ENCODE results near the gene LTBP4.
"Not testable (repeated sequence)": the region's sequence is repeated elsewhere in the genome, so short reads cannot be mapped to it uniquely, and the experiment has no call there.

LTBP4 gene

GRCh38 chr19:40632311-40633036, 31.3 kb downstream of the LTBP4 start:
- no peak for DNase-seq

- DNase-seq, result no peak
These were observed 32.0 kb downstream of the LTBP4 start for GRCh38 chr19:40633207-40633606.

- no peak for DNase-seq
These were observed 37.2 kb downstream of the LTBP4 start for GRCh38 chr19:40638327-40638726.

- no peak for DNase-seq
These were observed 38.4 kb downstream of the LTBP4 start for GRCh38 chr19:40639638-40639982.

GRCh38 chr19:40640744-40641143, 39.6 kb downstream of the LTBP4 start:
- DNase-seq, result peak in 1 of 3 donors; percentile 16

- no peak for DNase-seq
These were observed 40.1 kb downstream of the LTBP4 start for GRCh38 chr19:40641281-40641680.

- DNase-seq, result no peak
These were observed 41.0 kb downstream of the LTBP4 start for GRCh38 chr19:40642051-40642706.

GRCh38 chr19:40642757-40643305, 41.7 kb downstream of the LTBP4 start:
- DNase-seq, result no peak

- DNase-seq, result peak; percentile 36 to 59 (median 37)
These were observed 45.6 kb downstream of the LTBP4 start for GRCh38 chr19:40646743-40647254.

GRCh38 chr19:40649903-40650675, 48.9 kb downstream of the LTBP4 start:
- not testable (repeated sequence) for DNase-seq

GRCh38 chr19:40650749-40651305, 49.7 kb downstream of the LTBP4 start:
- no peak for DNase-seq

GRCh38 chr19:40652303-40652702, 51.1 kb downstream of the LTBP4 start:
- not testable (repeated sequence) for DNase-seq

- not testable (repeated sequence) for DNase-seq
These were observed 54.5 kb downstream of the LTBP4 start for GRCh38 chr19:40655684-40656083.

- DNase-seq, result no peak
These were observed 56.9 kb downstream of the LTBP4 start for GRCh38 chr19:40658031-40658430.

GRCh38 chr19:40659116-40659515, 57.9 kb downstream of the LTBP4 start:
- DNase-seq, result no peak

- DNase-seq, result no peak
These were observed 58.4 kb downstream of the LTBP4 start for GRCh38 chr19:40659566-40659965.

- DNase-seq, result no peak
These were observed 60.4 kb downstream of the LTBP4 start for GRCh38 chr19:40661616-40662015.

- peak; percentile 88 to 94 (median 89) for DNase-seq
These were observed 61.9 kb downstream of the LTBP4 start for GRCh38 chr19:40662925-40663694.

- DNase-seq, result peak; percentile 55 to 78 (median 69)
These were observed 62.8 kb downstream of the LTBP4 start for GRCh38 chr19:40663695-40664692.

GRCh38 chr19:40666803-40667438, 65.8 kb downstream of the LTBP4 start:
- no peak for DNase-seq
